Gastroesophageal sphincter (tissue), 3 donors: ENCODE measurements around the gene PER2.

ENCODE experiments used
- EP300 ChIP-seq: sonication (generic); formaldehyde crosslinking; IDR thresholded peaks from one replicate; pipeline ENCODE4 v1.6.1; 2017; ENCODE audit warnings: antibody characterized with exemption, mild to moderate bottlenecking
- POLR2AphosphoS5 ChIP-seq: sonication (generic); formaldehyde crosslinking; IDR thresholded peaks from one replicate; pipeline ENCODE4 v1.6.1; 2017; ENCODE audit warnings: antibody characterized with exemption
- TF ChIP-seq, protein P1 (sequence below), 4 experiments: fragments of 200-600 bp in 2 of 4; fragments of 450-650 bp in 2 of 4; sonication (generic) in 1 of 4; IDR thresholded peaks; one replicate each; pipeline ENCODE4 v1.5.1; 2017 to 2019; ENCODE audit warnings: antibody characterized with exemption in 4 of 4, mild to moderate bottlenecking in 2 of 4, moderate library complexity in 2 of 4

DNA sequence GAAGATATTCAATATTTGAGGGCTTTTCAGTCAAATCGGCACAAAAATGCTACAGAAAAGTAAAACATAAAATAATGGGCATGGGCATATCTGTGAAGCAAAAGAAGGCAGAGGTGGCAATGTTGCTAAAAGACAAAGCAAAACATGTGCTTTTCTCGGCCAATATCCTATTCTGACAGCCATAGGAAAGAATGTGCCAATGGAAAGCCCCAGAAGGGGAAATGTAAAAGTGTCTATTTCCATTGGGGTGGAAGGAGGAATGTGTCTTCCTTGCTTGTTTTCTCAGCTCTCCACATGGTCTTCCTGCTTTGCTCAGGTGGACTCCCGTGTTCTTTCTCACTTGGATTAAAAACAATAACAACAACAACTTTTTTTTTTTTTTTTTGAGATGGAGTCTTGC, 13.7 kb upstream of the PER2 start:
- TF ChIP-seq, protein P1, sequence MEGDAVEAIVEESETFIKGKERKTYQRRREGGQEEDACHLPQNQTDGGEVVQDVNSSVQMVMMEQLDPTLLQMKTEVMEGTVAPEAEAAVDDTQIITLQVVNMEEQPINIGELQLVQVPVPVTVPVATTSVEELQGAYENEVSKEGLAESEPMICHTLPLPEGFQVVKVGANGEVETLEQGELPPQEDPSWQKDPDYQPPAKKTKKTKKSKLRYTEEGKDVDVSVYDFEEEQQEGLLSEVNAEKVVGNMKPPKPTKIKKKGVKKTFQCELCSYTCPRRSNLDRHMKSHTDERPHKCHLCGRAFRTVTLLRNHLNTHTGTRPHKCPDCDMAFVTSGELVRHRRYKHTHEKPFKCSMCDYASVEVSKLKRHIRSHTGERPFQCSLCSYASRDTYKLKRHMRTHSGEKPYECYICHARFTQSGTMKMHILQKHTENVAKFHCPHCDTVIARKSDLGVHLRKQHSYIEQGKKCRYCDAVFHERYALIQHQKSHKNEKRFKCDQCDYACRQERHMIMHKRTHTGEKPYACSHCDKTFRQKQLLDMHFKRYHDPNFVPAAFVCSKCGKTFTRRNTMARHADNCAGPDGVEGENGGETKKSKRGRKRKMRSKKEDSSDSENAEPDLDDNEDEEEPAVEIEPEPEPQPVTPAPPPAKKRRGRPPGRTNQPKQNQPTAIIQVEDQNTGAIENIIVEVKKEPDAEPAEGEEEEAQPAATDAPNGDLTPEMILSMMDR (IDR thresholded peaks at IDR 0.05): no peak
- no peak for TF ChIP-seq EP300
- TF ChIP-seq POLR2AphosphoS5: no peak
